Breast epithelium (tissue), 4 donors: ENCODE measurements around the gene BBOF1. TPM values are rescaled to one million over a fixed set of nuclear protein-coding genes. Genes with fewer than 3 reads are reported as not detected.

ENCODE experiments used
- DNase-seq, 2 donors: peaks; one replicate each; pipeline ENCODE4 v3.0.0-alpha.2; 2019; ENCODE audit warnings: low spot score in 2 of 2
- H3K27ac ChIP-seq, 2 donors: fragments of 200-600 bp; sonication (generic) in 1 of 2; one replicate each; pipeline ENCODE4 v1.5.1; 2016 to 2019; ENCODE audit warnings: mild to moderate bottlenecking in 1 of 2
- H3K27me3 ChIP-seq, 2 donors: fragments of 200-600 bp; sonication (generic) in 1 of 2; one replicate each; pipeline versions ENCODE4 v1.5.1 to v1.6.0; 2017 to 2019; ENCODE audit warnings: control low read depth in 1 of 2, mild to moderate bottlenecking in 1 of 2
- H3K36me3 ChIP-seq: fragments of 200-600 bp; one replicate; pipeline ENCODE4 v1.5.1; 2019
- H3K4me1 ChIP-seq, 2 donors: fragments of 200-600 bp; sonication (generic); one replicate each; pipeline ENCODE4 v1.5.1; 2016 to 2019; ENCODE audit warnings: control low read depth in 1 of 2
- H3K4me3 ChIP-seq, 3 donors: fragments of 200-600 bp; sonication (generic); 1 replicate in 2 of 3; 2 replicates in 1 of 3; pipeline ENCODE4 v1.5.1; 2016 to 2019; ENCODE audit warnings: mild to moderate bottlenecking in 3 of 3, moderate library complexity in 2 of 3
- H3K9me3 ChIP-seq, 2 donors: fragments of 200-600 bp; sonication (generic) in 1 of 2; one replicate each; pipeline ENCODE4 v1.5.1; 2016 to 2019; ENCODE audit warnings: control low read depth in 1 of 2
- POLR2A ChIP-seq: fragments of 450-650 bp; IDR thresholded peaks from one replicate; pipeline ENCODE4 v1.6.1; 2016; ENCODE audit warnings: antibody characterized with exemption, mild to moderate bottlenecking, moderate library complexity
- POLR2AphosphoS5 ChIP-seq, 3 donors: sonication (generic); formaldehyde crosslinking; IDR thresholded peaks; one replicate each; pipeline ENCODE4 v1.6.1; 2017; ENCODE audit warnings: antibody characterized with exemption in 3 of 3
- intact Hi-C: fragments of 100-400 bp; cut with DNase I; formaldehyde crosslinking; loops from one replicate; pipeline ENCODE4 v1.15.1; 2023; ENCODE audit warnings: low total_unique reads
- total RNA-seq, 3 donors: library from RNA; depleted of rRNA; stranded (reverse); fragments of >200 nt; gene quantifications; one replicate each; pipeline ENCODE4 v1.1.0, GENCODE V29; 2016
- TF ChIP-seq, protein P1 (sequence below), 3 donors: fragments of 450-650 bp; IDR thresholded peaks; one replicate each; pipeline ENCODE4 v1.5.1; 2016 to 2017; ENCODE audit warnings: antibody characterized with exemption in 3 of 3, mild to moderate bottlenecking in 3 of 3, moderate library complexity in 3 of 3

Gene BBOF1
- total RNA-seq, 3 donors from 2014 or later, result 10.6 to 24.9 (median 18.7) TPM

DNA sequence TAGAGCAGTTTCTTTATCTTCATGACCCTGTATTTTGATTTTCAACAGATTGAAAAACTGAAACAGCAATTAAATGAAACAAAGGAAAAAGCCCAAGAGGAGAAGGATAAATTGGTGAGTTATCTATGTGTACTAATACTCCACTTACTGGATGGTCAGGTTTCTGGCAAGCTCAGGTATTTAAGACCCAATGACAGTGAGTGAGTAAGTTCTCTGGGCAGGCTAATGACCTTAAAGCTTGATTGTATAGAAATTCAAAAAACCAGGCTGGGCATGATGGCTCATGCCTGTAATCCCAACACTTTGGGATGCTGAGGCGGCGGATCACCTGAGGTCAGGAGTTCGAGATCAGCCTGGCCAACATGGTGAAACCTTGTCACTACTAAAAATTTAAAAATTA, 10.0 kb downstream of the BBOF1 start:
- intact Hi-C loops, result no loop called here

DNA sequence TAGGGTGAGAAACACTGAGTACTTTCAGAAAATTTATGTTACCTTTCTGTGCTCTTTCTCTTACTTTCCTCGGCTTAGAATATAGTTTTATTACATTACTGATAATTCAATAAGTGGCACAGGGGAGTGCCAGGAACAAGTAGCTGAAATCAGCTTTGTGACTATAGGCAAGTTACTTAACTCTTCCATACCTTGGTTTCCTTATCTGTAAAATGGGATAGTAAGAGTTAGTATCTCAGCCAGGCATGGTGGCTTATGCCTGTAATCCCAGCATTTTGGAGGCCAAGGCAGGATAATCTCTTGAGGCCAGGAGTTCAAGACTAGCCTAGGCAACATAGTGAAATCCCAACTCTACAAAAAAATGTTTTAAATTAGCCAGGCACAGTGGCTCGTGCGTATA, 15.4 kb downstream of the BBOF1 start:
- intact Hi-C loops, result no loop called here
- Histone ChIP-seq H3K9me3 (no peaks in the 10 kb centered on the region), H3K4me1 (no peaks in the 10 kb centered on the region), H3K27me3 (no peaks in the 10 kb centered on the region), H3K4me3 (no peak overlapping the region), H3K36me3 (no peaks in the 10 kb centered on the region), H3K27ac (no peak overlapping the region)
- TF ChIP-seq POLR2A (no peak), POLR2AphosphoS5 (IDR thresholded peaks at IDR 0.05) (no peak)
- TF ChIP-seq, protein P1, sequence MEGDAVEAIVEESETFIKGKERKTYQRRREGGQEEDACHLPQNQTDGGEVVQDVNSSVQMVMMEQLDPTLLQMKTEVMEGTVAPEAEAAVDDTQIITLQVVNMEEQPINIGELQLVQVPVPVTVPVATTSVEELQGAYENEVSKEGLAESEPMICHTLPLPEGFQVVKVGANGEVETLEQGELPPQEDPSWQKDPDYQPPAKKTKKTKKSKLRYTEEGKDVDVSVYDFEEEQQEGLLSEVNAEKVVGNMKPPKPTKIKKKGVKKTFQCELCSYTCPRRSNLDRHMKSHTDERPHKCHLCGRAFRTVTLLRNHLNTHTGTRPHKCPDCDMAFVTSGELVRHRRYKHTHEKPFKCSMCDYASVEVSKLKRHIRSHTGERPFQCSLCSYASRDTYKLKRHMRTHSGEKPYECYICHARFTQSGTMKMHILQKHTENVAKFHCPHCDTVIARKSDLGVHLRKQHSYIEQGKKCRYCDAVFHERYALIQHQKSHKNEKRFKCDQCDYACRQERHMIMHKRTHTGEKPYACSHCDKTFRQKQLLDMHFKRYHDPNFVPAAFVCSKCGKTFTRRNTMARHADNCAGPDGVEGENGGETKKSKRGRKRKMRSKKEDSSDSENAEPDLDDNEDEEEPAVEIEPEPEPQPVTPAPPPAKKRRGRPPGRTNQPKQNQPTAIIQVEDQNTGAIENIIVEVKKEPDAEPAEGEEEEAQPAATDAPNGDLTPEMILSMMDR (IDR thresholded peaks at IDR 0.05), result no peak
- DNase-seq, result no peak

More for the DNA sequence above, 10.0 kb downstream of the BBOF1 start:
- no peak overlapping the region for H3K4me3 ChIP-seq
- no peaks in the 10 kb centered on the region for H3K27me3 ChIP-seq
- H3K36me3 ChIP-seq, result no peaks in the 10 kb centered on the region
- H3K9me3 ChIP-seq, result no peaks in the 10 kb centered on the region
- TF ChIP-seq POLR2A (no peak), POLR2AphosphoS5 (IDR thresholded peaks at IDR 0.05) (no peak)
- TF ChIP-seq, protein P1 (IDR thresholded peaks at IDR 0.05), result no peak
- H3K4me1 ChIP-seq, result no peaks in the 10 kb centered on the region
- no peak overlapping the region for H3K27ac ChIP-seq
- no peak for DNase-seq

GRCh38 chr14:74035556-74035955, 16.4 kb downstream of the BBOF1 start:
- H3K9me3 ChIP-seq, result no peaks in the 10 kb centered on the region
- H3K36me3 ChIP-seq, result no peaks in the 10 kb centered on the region
- no peak for TF ChIP-seq POLR2AphosphoS5 (IDR thresholded peaks at IDR 0.05)
- TF ChIP-seq, protein P1 (IDR thresholded peaks at IDR 0.05), result no peak
- no peak for TF ChIP-seq POLR2A
- no peaks in the 10 kb centered on the region for H3K27me3 ChIP-seq
- H3K4me1 ChIP-seq, result no peaks in the 10 kb centered on the region
- intact Hi-C loops, result no loop called here
- DNase-seq, result no peak
- no peak overlapping the region for H3K27ac ChIP-seq
- no peak overlapping the region for H3K4me3 ChIP-seq

DNA sequence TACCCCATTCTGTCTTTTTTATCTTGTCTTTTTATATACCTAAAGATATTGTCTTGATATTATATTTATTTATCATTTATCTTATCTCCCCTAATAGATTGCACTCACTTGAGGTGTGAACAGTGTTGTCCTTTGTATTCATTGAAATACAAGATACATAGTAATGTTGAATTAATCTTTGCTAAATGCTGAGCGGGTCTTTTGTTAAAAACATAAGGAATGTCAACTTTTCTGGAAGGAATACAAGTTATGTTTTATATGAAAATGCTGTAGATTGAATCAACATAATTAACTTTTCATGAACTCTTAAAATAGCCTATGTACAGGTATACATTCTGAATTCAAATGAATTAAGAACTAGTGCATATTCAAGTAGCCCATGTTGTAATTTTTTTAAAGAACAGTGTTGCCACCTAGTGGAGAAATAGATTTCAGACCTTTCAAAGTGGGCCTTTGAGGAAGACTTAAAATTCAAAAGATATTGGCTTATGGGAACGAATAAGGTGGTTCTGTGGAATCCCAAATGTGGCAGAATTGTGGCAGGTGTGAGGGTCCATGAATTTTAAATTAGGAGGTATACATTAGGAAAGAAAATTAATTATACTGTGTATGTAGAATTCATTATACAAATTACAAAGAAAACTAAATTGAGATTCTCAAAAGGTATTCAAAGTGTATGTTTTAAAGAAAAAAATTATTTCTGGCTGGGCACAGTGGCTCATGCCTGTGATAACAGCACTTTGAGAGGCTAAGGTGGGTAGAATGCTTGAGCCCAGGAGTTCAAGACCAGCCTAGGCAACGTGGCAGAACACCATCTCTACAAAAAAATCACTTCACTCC, 19.1 kb downstream of the BBOF1 start:
- Histone ChIP-seq H3K4me3 (no peak overlapping the region), H3K27me3 (no peaks in the 10 kb centered on the region), H3K36me3 (no peaks in the 10 kb centered on the region), H3K4me1 (no peaks in the 10 kb centered on the region), H3K9me3 (no peaks in the 10 kb centered on the region), H3K27ac (no peak overlapping the region)
- TF ChIP-seq, protein P1 (IDR thresholded peaks at IDR 0.05), result peak; percentile 46 to 55 (median 51)
- no peak for TF ChIP-seq POLR2A
- intact Hi-C loops, result no loop called here
- no peak for DNase-seq

DNA sequence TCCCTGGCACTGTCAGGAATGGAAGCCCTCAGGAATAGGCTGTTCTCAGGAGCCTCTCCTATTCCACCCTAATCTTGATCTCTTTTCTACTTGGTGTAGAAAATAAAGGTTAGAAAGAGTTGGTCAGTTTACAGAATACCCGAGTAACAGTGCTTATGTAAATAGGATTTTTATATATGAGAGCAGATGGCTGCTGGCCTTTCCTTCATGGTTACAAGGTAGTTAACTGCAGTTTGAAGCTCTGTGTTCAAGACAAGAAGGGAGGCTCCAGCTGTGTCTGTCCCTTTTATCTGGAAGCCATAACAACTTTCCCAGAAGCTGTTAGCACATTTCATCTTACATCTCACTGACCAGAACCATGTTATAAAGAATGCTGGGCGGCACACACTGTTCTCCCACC, 23.1 kb downstream of the BBOF1 start:
- Histone ChIP-seq H3K27me3 (no peaks in the 10 kb centered on the region), H3K4me1 (no peaks in the 10 kb centered on the region), H3K9me3 (no peaks in the 10 kb centered on the region), H3K36me3 (no peaks in the 10 kb centered on the region), H3K27ac (no peak overlapping the region), H3K4me3 (no peak overlapping the region)
- no peak for DNase-seq
- TF ChIP-seq POLR2A (no peak), POLR2AphosphoS5 (IDR thresholded peaks at IDR 0.05) (no peak)
- TF ChIP-seq, protein P1 (IDR thresholded peaks at IDR 0.05), result no peak
- intact Hi-C loops, result no loop called here
